WTC11 (cell line): ENCODE data around the gene NXPE3.

Experiments used
- CBFB ChIP-seq: sonication (generic); formaldehyde crosslinking; IDR thresholded peaks from 2 replicates; pipeline ENCODE4 v1.8.1; 2022; ENCODE audit warnings: mild to moderate bottlenecking, low read depth, missing genetic modification reagents
- ESRRA ChIP-seq: sonication (generic); formaldehyde crosslinking; IDR thresholded peaks from 2 replicates; pipeline ENCODE4 v1.8.1; 2022; ENCODE audit warnings: mild to moderate bottlenecking, missing genetic modification reagents, borderline replicate concordance
- FOXJ3 ChIP-seq: sonication (generic); formaldehyde crosslinking; IDR thresholded peaks from 2 replicates; pipeline ENCODE4 v1.9.0; 2021; ENCODE audit warnings: missing genetic modification reagents, mild to moderate bottlenecking, borderline replicate concordance
- NR3C1 ChIP-seq: sonication (generic); formaldehyde crosslinking; conservative IDR thresholded peaks from 2 replicates; pipeline ENCODE4 v1.8.1; 2023; ENCODE audit warnings: low read depth, mild to moderate bottlenecking, missing genetic modification reagents
- SMAD3 ChIP-seq: sonication (generic); formaldehyde crosslinking; IDR thresholded peaks from 2 replicates; pipeline ENCODE4 v1.8.0; 2022; ENCODE audit warnings: missing genetic modification reagents, mild to moderate bottlenecking, borderline replicate concordance
- TEAD1 ChIP-seq: sonication (generic); formaldehyde crosslinking; IDR thresholded peaks from 2 replicates; pipeline ENCODE4 v1.8.0; 2022; ENCODE audit warnings: mild to moderate bottlenecking, missing genetic modification reagents
- TP53 ChIP-seq: sonication (generic); formaldehyde crosslinking; IDR thresholded peaks from 2 replicates; pipeline ENCODE4 v1.8.1; 2023; ENCODE audit warnings: mild to moderate bottlenecking, missing genetic modification reagents
- ZNF263 ChIP-seq: sonication (generic); formaldehyde crosslinking; IDR thresholded peaks from 2 replicates; pipeline ENCODE4 v1.8.1; 2022; ENCODE audit warnings: low read depth, mild to moderate bottlenecking, moderate library complexity, missing genetic modification reagents
- ZNF416 ChIP-seq: fragments of 250-450 bp; sonication (Bioruptor Pico); IDR thresholded peaks from 2 replicates; pipeline ENCODE4 v1.9.0; 2021; ENCODE audit warnings: mild to moderate bottlenecking, inconsistent platforms
- TF ChIP-seq, protein P1 (sequence below): fragments of 200-600 bp; IDR thresholded peaks from 2 replicates; pipeline ENCODE4 v1.8.0; 2022; ENCODE audit warnings: antibody characterized with exemption
- TF ChIP-seq, protein P2 (sequence below): sonication (generic); formaldehyde crosslinking; IDR thresholded peaks from 2 replicates; pipeline ENCODE4 v1.8.0; 2022; ENCODE audit warnings: mild to moderate bottlenecking, missing genetic modification reagents
- TF ChIP-seq, protein P3 (sequence below): sonication (generic); formaldehyde crosslinking; IDR thresholded peaks from 2 replicates; pipeline ENCODE4 v1.8.1; 2023; ENCODE audit warnings: mild to moderate bottlenecking, missing genetic modification reagents
- TF ChIP-seq, protein P4 (sequence below): sonication (generic); formaldehyde crosslinking; IDR thresholded peaks from 2 replicates; pipeline ENCODE4 v1.8.1; 2023; ENCODE audit warnings: mild to moderate bottlenecking, moderate library complexity, missing genetic modification reagents
- TF ChIP-seq, protein P5 (sequence below): sonication (generic); formaldehyde crosslinking; IDR thresholded peaks from 2 replicates; pipeline ENCODE4 v1.8.0; 2023; ENCODE audit warnings: missing genetic modification reagents

DNA sequence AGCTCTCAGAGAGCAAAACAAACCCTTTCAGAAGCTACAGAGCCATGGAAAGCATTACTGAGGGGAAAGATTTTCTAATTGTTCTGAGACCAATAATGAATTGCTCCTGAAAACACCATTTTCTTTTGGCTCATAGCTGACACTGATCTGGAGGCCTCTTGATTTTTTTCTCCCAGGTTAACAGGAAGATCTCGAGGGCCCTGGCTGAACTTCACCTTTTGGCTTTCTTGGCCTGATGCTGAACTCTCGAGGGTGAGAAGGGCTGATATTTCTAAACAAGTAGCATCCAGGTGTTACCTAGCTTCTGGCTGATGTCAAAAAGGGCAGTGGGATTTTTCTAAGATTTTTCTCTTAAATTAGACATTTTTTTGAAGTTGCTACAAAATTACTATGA lies 50.4 kb downstream of the NXPE3 start:
- TF ChIP-seq CBFB = no peak
- no peak for TF ChIP-seq ZNF263 (CRISPR knock-in tag)
- TF ChIP-seq TEAD1 (CRISPR knock-in tag) = no peak
- TF ChIP-seq SMAD3 (CRISPR knock-in tag) = no peak
- TF ChIP-seq FOXJ3 (CRISPR knock-in tag) = no peak
- TF ChIP-seq, protein P1, sequence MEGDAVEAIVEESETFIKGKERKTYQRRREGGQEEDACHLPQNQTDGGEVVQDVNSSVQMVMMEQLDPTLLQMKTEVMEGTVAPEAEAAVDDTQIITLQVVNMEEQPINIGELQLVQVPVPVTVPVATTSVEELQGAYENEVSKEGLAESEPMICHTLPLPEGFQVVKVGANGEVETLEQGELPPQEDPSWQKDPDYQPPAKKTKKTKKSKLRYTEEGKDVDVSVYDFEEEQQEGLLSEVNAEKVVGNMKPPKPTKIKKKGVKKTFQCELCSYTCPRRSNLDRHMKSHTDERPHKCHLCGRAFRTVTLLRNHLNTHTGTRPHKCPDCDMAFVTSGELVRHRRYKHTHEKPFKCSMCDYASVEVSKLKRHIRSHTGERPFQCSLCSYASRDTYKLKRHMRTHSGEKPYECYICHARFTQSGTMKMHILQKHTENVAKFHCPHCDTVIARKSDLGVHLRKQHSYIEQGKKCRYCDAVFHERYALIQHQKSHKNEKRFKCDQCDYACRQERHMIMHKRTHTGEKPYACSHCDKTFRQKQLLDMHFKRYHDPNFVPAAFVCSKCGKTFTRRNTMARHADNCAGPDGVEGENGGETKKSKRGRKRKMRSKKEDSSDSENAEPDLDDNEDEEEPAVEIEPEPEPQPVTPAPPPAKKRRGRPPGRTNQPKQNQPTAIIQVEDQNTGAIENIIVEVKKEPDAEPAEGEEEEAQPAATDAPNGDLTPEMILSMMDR = no peak
- no peak for TF ChIP-seq ESRRA (CRISPR knock-in tag)
- TF ChIP-seq TP53 (CRISPR knock-in tag) = no peak
- TF ChIP-seq, protein P2, sequence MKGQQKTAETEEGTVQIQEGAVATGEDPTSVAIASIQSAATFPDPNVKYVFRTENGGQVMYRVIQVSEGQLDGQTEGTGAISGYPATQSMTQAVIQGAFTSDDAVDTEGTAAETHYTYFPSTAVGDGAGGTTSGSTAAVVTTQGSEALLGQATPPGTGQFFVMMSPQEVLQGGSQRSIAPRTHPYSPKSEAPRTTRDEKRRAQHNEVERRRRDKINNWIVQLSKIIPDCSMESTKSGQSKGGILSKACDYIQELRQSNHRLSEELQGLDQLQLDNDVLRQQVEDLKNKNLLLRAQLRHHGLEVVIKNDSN (CRISPR knock-in tag) = no peak
- TF ChIP-seq, protein P3, sequence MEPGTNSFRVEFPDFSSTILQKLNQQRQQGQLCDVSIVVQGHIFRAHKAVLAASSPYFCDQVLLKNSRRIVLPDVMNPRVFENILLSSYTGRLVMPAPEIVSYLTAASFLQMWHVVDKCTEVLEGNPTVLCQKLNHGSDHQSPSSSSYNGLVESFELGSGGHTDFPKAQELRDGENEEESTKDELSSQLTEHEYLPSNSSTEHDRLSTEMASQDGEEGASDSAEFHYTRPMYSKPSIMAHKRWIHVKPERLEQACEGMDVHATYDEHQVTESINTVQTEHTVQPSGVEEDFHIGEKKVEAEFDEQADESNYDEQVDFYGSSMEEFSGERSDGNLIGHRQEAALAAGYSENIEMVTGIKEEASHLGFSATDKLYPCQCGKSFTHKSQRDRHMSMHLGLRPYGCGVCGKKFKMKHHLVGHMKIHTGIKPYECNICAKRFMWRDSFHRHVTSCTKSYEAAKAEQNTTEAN = no peak
- TF ChIP-seq, protein P4, sequence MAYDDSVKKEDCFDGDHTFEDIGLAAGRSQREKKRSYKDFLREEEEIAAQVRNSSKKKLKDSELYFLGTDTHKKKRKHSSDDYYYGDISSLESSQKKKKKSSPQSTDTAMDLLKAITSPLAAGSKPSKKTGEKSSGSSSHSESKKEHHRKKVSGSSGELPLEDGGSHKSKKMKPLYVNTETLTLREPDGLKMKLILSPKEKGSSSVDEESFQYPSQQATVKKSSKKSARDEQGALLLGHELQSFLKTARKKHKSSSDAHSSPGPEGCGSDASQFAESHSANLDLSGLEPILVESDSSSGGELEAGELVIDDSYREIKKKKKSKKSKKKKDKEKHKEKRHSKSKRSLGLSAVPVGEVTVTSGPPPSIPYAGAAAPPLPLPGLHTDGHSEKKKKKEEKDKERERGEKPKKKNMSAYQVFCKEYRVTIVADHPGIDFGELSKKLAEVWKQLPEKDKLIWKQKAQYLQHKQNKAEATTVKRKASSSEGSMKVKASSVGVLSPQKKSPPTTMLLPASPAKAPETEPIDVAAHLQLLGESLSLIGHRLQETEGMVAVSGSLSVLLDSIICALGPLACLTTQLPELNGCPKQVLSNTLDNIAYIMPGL (CRISPR knock-in tag) = no peak
- TF ChIP-seq, protein P5, sequence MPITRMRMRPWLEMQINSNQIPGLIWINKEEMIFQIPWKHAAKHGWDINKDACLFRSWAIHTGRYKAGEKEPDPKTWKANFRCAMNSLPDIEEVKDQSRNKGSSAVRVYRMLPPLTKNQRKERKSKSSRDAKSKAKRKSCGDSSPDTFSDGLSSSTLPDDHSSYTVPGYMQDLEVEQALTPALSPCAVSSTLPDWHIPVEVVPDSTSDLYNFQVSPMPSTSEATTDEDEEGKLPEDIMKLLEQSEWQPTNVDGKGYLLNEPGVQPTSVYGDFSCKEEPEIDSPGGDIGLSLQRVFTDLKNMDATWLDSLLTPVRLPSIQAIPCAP (CRISPR knock-in tag) = no peak
- TF ChIP-seq NR3C1 (CRISPR knock-in tag) = no peak
- no peak for TF ChIP-seq ZNF416 (CRISPR knock-in tag)
